NB4 (cell line): ENCODE data around the gene SYNDIG1.

Experiments
- POLR2A ChIP-seq: IDR thresholded peaks from 2 replicates; pipeline ENCODE4 v1.6.1; 2011; ENCODE audit warnings: mild to moderate bottlenecking; ENCODE audit not compliant: insufficient read length; ENCODE audit errors: extremely low read depth
- TF ChIP-seq, protein P1 (sequence below): IDR thresholded peaks from one replicate; pipeline ENCODE4 v1.5.1; 2012; ENCODE audit warnings: low read depth, low read length

DNA sequence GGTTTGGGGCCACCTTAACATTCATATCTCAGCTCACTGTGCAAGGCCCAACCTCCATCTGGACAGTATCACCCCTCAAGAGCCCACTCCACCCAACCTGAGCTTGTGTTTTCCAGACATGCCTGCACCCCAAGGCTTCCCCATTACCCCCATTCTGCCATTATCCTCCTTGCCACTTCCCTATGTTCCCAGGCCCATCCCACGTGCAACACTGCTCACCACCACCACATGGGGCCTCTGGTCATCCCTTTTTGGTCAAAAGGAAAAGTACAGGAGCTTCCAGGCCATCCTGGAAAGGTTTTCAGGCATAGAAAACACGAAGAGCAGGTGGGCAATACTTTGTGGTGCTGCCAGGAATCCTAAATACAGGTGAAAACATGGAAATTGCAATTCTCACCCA is 140.3 kb downstream of the SYNDIG1 start:
- TF ChIP-seq POLR2A, result no peak
- TF ChIP-seq, protein P1, sequence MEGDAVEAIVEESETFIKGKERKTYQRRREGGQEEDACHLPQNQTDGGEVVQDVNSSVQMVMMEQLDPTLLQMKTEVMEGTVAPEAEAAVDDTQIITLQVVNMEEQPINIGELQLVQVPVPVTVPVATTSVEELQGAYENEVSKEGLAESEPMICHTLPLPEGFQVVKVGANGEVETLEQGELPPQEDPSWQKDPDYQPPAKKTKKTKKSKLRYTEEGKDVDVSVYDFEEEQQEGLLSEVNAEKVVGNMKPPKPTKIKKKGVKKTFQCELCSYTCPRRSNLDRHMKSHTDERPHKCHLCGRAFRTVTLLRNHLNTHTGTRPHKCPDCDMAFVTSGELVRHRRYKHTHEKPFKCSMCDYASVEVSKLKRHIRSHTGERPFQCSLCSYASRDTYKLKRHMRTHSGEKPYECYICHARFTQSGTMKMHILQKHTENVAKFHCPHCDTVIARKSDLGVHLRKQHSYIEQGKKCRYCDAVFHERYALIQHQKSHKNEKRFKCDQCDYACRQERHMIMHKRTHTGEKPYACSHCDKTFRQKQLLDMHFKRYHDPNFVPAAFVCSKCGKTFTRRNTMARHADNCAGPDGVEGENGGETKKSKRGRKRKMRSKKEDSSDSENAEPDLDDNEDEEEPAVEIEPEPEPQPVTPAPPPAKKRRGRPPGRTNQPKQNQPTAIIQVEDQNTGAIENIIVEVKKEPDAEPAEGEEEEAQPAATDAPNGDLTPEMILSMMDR, result no peak
